Vagina (tissue), 2 donors: ENCODE measurements around the gene PDIA6. TPM values are rescaled to one million over a fixed set of nuclear protein-coding genes. Genes with fewer than 3 reads are reported as not detected.

Source experiments
- DNase-seq, 2 donors: peaks; one replicate each; pipeline ENCODE4 v3.0.0-alpha.2; 2017; ENCODE audit errors: extremely low spot score in 2 of 2
- H3K27ac ChIP-seq: fragments of 200-600 bp; sonication (generic); one replicate; pipeline ENCODE4 v1.5.1; 2019
- H3K27me3 ChIP-seq: fragments of 200-600 bp; sonication (generic); one replicate; pipeline ENCODE4 v1.5.1; 2019
- H3K36me3 ChIP-seq, 2 donors: fragments of 200-600 bp; sonication (generic); one replicate each; pipeline ENCODE4 v1.5.1; 2017 to 2019
- H3K4me1 ChIP-seq: fragments of 200-600 bp; sonication (generic); one replicate; pipeline ENCODE4 v1.5.1; 2019
- H3K4me3 ChIP-seq, 2 donors: fragments of 200-600 bp; sonication (generic); 1 replicate in 1 of 2; 2 replicates in 1 of 2; pipeline ENCODE4 v1.5.1; 2016 to 2019
- H3K9me3 ChIP-seq: fragments of 200-600 bp; sonication (generic); one replicate; pipeline ENCODE4 v1.5.1; 2019
- POLR2A ChIP-seq, 2 donors: fragments of 450-650 bp; IDR thresholded peaks; one replicate each; pipeline ENCODE4 v1.6.1; 2017; ENCODE audit warnings: antibody characterized with exemption in 2 of 2, mild to moderate bottlenecking in 2 of 2, moderate library complexity in 2 of 2
- POLR2AphosphoS5 ChIP-seq, 2 donors: sonication (generic); formaldehyde crosslinking; IDR thresholded peaks; one replicate each; pipeline ENCODE4 v1.9.0; 2017; ENCODE audit warnings: antibody characterized with exemption in 2 of 2, mild to moderate bottlenecking in 2 of 2, low read depth in 1 of 2; ENCODE audit not compliant: insufficient read depth in 1 of 2
- intact Hi-C: fragments of 100-400 bp; cut with DNase I; formaldehyde crosslinking; loops from one replicate; pipeline ENCODE4 v1.15.1; 2023
- total RNA-seq: library from RNA; depleted of rRNA; stranded (reverse); fragments of >200 nt; gene quantifications from one replicate; pipeline ENCODE4 v1.2.3, GENCODE V29; 2016
- TF ChIP-seq, protein P1 (sequence below), 3 experiments: fragments of 450-650 bp in 2 of 3; fragments of 200-600 bp in 1 of 3; sonication (generic) in 1 of 3; IDR thresholded peaks; one replicate each; pipeline ENCODE4 v1.5.1; 2017 to 2019; ENCODE audit warnings: antibody characterized with exemption in 3 of 3, mild to moderate bottlenecking in 2 of 3, moderate library complexity in 2 of 3

The PDIA6 gene
- total RNA-seq, 1 donor from 2014 or later, result 55.0 TPM

- no peak overlapping the region for H3K27ac ChIP-seq
- H3K9me3 ChIP-seq, result no peaks in the 10 kb centered on the region
- H3K4me1 ChIP-seq, result peaks cover 16% of the 10 kb centered on the region
- TF ChIP-seq POLR2A (IDR thresholded peaks at IDR 0.05) (no peak), POLR2AphosphoS5 (IDR thresholded peaks at IDR 0.05; ENCODE audit: insufficient read depth in 1 of 2, low read depth in 1 of 2) (no peak)
- TF ChIP-seq, protein P1, sequence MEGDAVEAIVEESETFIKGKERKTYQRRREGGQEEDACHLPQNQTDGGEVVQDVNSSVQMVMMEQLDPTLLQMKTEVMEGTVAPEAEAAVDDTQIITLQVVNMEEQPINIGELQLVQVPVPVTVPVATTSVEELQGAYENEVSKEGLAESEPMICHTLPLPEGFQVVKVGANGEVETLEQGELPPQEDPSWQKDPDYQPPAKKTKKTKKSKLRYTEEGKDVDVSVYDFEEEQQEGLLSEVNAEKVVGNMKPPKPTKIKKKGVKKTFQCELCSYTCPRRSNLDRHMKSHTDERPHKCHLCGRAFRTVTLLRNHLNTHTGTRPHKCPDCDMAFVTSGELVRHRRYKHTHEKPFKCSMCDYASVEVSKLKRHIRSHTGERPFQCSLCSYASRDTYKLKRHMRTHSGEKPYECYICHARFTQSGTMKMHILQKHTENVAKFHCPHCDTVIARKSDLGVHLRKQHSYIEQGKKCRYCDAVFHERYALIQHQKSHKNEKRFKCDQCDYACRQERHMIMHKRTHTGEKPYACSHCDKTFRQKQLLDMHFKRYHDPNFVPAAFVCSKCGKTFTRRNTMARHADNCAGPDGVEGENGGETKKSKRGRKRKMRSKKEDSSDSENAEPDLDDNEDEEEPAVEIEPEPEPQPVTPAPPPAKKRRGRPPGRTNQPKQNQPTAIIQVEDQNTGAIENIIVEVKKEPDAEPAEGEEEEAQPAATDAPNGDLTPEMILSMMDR (IDR thresholded peaks at IDR 0.05), result no peak
- intact Hi-C loops, result no loop called here
- peaks cover 0 to 34% of the 10 kb centered on the region in 2 donors for H3K36me3 ChIP-seq
- no peak overlapping the region for H3K4me3 ChIP-seq
- H3K27me3 ChIP-seq, result no peaks in the 10 kb centered on the region
- DNase-seq, result no peak
Measured at GRCh38 chr2:10778724-10779115, 33.9 kb downstream of the PDIA6 start.

DNA sequence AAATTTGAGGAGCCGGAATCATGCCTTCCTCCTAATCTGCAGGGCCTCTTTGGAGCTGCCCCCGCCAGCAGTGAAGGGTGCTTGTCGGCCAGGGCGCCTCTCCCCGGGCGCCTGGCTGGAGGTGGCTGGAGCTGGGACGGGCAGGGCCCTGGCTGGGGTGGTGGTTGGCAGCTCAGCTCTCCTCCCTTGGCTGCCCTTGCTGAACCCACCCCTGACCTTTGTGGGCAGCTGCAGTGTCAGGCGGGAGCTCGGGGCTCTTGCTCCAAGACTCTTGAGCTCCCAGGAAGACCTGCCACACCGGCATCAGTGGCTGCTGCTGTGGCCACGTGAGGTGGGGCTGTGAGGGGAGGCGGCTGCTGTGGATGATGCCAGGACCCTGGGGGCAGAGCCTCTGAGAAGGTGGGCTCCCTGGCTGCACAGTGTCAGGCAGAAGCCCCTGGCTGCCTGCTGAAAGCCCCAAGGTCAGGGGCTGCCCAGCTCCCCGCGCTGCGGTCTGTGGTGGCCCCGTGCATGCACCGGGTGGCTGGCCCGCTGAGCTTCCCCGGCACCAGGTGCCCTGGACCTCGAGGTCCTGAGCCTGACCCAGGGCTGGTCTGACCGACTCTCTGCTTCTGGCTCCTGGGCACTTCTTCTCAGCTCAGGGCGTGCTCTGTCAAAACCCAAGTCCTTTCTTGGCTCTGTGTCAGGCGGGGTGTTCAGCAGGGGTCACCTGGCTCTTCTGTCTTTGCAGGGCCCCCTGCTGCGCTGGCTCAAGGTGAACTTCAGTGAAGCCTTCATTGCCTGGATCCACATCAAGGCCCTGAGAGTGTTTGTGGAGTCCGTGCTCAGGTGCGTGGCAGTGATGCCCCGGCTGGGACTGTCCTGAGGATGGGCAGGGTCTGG lies 34.5 kb downstream of the PDIA6 start:
- DNase-seq, result no peak
- intact Hi-C loops, result no loop called here
- Histone ChIP-seq H3K4me3 (no peak overlapping the region), H3K4me1 (peaks cover 17% of the 10 kb centered on the region), H3K27me3 (no peaks in the 10 kb centered on the region), H3K27ac (no peak overlapping the region), H3K9me3 (no peaks in the 10 kb centered on the region), H3K36me3 (peaks cover 0 to 30% of the 10 kb centered on the region in 2 donors)
- TF ChIP-seq POLR2AphosphoS5 (IDR thresholded peaks at IDR 0.05; ENCODE audit: insufficient read depth in 1 of 2, low read depth in 1 of 2), result no peak
- no peak for TF ChIP-seq POLR2A (IDR thresholded peaks at IDR 0.05)
- TF ChIP-seq, protein P1 (IDR thresholded peaks at IDR 0.05), result no peak

GRCh38 chr2:10777111-10777841 lies 35.3 kb downstream of the PDIA6 start:
- no peaks in the 10 kb centered on the region for H3K9me3 ChIP-seq
- DNase-seq, result no peak
- H3K27me3 ChIP-seq, result no peaks in the 10 kb centered on the region
- intact Hi-C loops, result no loop called here
- peaks cover 0 to 25% of the 10 kb centered on the region in 2 donors for H3K36me3 ChIP-seq
- peaks cover 17% of the 10 kb centered on the region for H3K4me1 ChIP-seq
- H3K4me3 ChIP-seq, result no peak overlapping the region
- TF ChIP-seq POLR2A (IDR thresholded peaks at IDR 0.05), result no peak
- TF ChIP-seq POLR2AphosphoS5 (IDR thresholded peaks at IDR 0.05; ENCODE audit: insufficient read depth in 1 of 2, low read depth in 1 of 2), result no peak
- TF ChIP-seq, protein P1 (IDR thresholded peaks at IDR 0.05), result no peak
- no peak overlapping the region for H3K27ac ChIP-seq

- peaks cover 17% of the 10 kb centered on the region for H3K4me1 ChIP-seq
- no peak overlapping the region for H3K27ac ChIP-seq
- no peaks in the 10 kb centered on the region for H3K9me3 ChIP-seq
- TF ChIP-seq, protein P1 (IDR thresholded peaks at IDR 0.05), result no peak
- no peak for TF ChIP-seq POLR2A (IDR thresholded peaks at IDR 0.05)
- TF ChIP-seq POLR2AphosphoS5 (IDR thresholded peaks at IDR 0.05; ENCODE audit: insufficient read depth in 1 of 2, low read depth in 1 of 2), result no peak
- no peak overlapping the region for H3K4me3 ChIP-seq
- H3K36me3 ChIP-seq, result peaks cover 0 to 17% of the 10 kb centered on the region in 2 donors
- no peaks in the 10 kb centered on the region for H3K27me3 ChIP-seq
- intact Hi-C loops, result no loop called here
- DNase-seq, result no peak
Measured at GRCh38 chr2:10776231-10776977, 36.2 kb downstream of the PDIA6 start.
